Putamen (tissue), 1 donor: ENCODE results near the gene NOX3.
"Not testable (repeated sequence)": the region's sequence is repeated elsewhere in the genome, so short reads cannot be mapped to it uniquely, and the experiment has no call there.

Experiments used
- DNase-seq: peaks from one replicate; pipeline ENCODE4 v3.0.0-alpha.2; 2016; ENCODE audit warnings: low spot score

Gene NOX3

DNA sequence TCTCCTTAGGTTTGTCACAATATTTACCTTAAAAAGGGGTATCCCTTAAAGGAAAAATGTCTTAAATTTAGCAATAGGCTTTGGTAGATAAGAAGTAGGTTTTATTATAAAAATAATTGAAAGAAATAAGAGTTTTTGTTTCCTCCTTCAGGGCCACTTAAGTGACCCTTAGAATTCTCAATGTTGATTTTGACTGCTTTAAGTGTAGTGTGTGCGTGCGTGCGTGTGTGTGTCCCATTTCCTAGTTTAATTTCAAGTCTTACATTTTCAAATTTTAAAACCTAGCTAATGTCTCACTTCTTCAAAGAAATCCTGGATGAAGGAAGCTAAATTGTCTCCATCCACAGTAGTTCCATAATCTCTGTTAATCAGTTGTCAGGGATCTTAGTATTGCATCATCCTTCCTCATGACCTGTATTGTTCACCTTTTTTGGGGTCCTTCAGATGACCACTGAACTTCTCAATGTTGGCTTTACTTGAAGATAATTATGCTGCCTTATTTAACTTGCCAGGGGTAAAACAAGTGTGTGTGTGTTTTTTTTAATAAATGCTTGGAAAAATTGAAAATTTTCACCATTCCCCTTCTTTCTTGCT, 90.7 kb downstream of the NOX3 start:
- DNase-seq, result no peak

DNA sequence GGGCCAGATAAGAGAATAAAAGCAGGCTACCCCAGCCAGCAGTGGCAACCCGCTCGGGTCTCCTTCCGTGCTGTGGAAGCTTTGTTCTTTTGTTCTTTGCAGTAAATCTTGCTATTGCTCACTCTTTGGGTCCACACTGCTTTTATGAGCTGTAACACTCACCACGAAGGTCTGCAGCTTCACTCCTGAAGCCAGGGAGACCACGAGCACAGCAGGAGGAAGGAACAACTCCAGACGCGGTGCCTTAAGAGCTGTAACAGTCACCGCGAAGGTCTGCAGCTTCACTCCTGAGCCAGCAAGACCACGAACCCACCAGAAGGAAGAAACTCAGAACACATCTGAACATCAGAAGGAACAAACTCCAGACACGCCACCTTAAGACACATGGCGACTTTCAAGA, 91.6 kb downstream of the NOX3 start:
- not testable (repeated sequence) for DNase-seq

- DNase-seq, result not testable (repeated sequence)
Measured at GRCh38 chr6:155362968-155363632, 92.5 kb downstream of the NOX3 start.

GRCh38 chr6:155354167-155354566, 101.5 kb downstream of the NOX3 start:
- no peak for DNase-seq

GRCh38 chr6:155352811-155353210, 102.8 kb downstream of the NOX3 start:
- no peak for DNase-seq

DNA sequence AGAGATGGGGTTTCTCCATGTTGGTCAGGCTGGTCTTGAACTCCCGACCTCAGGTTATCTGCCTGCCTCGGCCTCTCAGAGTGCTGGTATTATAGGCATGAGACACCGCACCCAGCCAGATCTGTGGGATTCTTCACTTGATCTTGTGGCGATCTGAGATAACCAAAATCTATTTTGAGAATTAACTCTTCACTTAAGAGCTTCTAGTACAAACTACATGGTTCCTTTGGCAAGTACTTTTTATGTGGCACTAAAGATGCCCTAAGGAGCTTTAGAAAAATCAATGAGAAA, 103.6 kb downstream of the NOX3 start:
- DNase-seq, result no peak

- DNase-seq, result no peak
Measured at GRCh38 chr6:155351273-155352129, 104.1 kb downstream of the NOX3 start.

- DNase-seq, result no peak
Measured at GRCh38 chr6:155349956-155350355, 105.7 kb downstream of the NOX3 start.

- DNase-seq, result no peak
Measured at GRCh38 chr6:155349129-155349528, 106.5 kb downstream of the NOX3 start.

- no peak for DNase-seq
Measured at GRCh38 chr6:155347800-155348199, 107.8 kb downstream of the NOX3 start.

GRCh38 chr6:155346957-155347356, 108.7 kb downstream of the NOX3 start:
- DNase-seq, result no peak
